Choroid plexus epithelial cell (primary cell): ENCODE measurements around the gene NKTR.

Experiments
- DNase-seq: peaks from one replicate; pipeline ENCODE4 v3.0.0-alpha.2; 2010; ENCODE audit warnings: low read depth
- H3K4me3 ChIP-seq: 2 replicates; pipeline ENCODE4 v1.5.1; 2011; ENCODE audit warnings: low read depth, mild to moderate bottlenecking, control low read depth, low read length, moderate library complexity
- TF ChIP-seq, protein P1 (sequence below): conservative IDR thresholded peaks from 2 replicates; pipeline ENCODE4 v1.5.1; 2011; ENCODE audit warnings: low read depth, mild to moderate bottlenecking, control low read depth, inconsistent platforms, low read length, moderate library complexity

Gene NKTR

GRCh38 chr3:42663581-42664437 is 63.3 kb downstream of the NKTR start:
- TF ChIP-seq, protein P1, sequence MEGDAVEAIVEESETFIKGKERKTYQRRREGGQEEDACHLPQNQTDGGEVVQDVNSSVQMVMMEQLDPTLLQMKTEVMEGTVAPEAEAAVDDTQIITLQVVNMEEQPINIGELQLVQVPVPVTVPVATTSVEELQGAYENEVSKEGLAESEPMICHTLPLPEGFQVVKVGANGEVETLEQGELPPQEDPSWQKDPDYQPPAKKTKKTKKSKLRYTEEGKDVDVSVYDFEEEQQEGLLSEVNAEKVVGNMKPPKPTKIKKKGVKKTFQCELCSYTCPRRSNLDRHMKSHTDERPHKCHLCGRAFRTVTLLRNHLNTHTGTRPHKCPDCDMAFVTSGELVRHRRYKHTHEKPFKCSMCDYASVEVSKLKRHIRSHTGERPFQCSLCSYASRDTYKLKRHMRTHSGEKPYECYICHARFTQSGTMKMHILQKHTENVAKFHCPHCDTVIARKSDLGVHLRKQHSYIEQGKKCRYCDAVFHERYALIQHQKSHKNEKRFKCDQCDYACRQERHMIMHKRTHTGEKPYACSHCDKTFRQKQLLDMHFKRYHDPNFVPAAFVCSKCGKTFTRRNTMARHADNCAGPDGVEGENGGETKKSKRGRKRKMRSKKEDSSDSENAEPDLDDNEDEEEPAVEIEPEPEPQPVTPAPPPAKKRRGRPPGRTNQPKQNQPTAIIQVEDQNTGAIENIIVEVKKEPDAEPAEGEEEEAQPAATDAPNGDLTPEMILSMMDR = no peak
- H3K4me3 ChIP-seq = no peak overlapping the region
- DNase-seq = no peak

GRCh38 chr3:42664438-42664803 is 63.9 kb downstream of the NKTR start:
- DNase-seq = no peak
- H3K4me3 ChIP-seq = no peak overlapping the region
- TF ChIP-seq, protein P1 = no peak

DNA sequence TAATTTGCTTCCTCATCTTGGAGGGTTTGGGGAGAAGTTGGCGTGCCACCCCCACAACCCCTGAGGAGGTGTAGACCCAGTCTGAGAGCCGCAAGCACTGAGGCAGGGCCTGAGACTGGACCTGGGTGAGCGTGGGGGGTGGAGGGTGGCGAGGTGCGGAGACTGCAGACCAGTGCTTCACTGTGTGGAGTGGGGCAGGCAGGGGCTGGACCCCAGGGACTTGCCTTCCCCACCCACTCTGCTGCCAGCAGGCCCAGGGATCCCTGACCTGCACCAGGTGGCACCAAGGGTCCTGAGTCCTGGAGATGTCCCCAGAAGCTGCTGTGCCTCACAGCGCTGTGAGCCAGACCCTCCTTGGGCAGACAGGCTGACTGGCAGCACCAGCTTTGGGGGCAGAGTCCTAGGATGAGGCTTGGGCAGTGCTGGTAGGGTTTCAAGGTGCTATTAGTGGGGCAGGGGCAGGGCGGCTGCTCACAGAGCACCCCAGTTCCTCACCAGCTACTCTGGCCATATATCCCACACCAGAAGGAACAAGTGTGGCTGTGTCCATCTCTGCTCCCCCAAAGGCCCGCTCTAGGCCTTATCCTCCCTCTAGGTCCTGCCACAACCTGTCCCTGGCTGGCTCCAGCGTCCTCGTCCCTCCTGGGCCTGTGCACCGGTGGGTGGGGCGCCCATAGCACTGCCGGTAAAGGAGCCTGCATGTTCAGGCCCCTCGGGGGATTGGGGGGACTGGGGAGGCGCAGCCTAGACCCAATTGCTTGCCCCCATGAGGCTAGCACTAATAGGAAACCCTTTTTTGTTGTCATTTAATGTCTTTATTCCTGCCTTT is 64.8 kb downstream of the NKTR start:
- TF ChIP-seq, protein P1 = no peak
- H3K4me3 ChIP-seq = no peak overlapping the region
- no peak for DNase-seq

DNA sequence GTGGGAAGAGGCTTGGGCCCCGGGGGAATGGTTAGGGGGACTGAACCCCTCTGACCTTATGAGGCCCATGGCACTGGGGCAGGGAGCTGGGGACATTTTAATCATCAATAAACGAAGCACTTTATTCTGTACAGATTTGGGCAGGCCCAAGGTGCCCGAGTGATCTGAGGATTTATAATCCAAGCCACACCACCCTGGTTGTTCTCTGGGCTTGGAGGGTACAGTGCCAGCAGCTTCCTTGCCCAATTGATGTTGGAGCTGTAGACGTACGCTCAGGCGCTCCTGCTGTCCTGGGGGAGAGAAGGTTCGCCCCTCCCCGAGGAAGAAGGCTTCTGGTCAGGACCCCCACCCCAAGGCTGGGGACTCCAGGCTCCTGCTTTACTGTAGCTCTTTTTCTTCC is 65.5 kb downstream of the NKTR start:
- DNase-seq = no peak
- H3K4me3 ChIP-seq = no peak overlapping the region
- TF ChIP-seq, protein P1 = no peak

DNA sequence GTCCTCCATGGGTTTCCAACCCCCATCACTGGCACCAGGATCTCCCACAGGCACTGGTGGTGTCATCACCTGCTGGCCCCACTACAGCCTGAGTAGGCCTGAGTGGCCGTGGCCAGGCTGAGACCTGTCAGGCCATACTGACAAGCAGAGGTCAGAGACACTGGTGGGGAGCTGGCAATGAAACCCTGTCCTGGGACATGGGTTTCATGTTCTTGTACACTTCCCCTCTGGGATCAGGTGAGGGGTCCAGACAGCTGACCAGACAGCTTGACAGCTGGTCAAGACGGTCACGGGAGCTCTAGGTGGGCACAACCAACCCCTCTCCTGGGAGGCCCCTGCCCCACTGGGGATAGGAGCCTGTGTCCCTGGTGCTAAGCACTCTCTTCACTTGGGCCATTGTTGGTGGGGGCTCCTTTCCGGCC is 66.1 kb downstream of the NKTR start:
- TF ChIP-seq, protein P1 = no peak
- H3K4me3 ChIP-seq = no peak overlapping the region
- no peak for DNase-seq

- TF ChIP-seq, protein P1 = no peak
- H3K4me3 ChIP-seq = no peak overlapping the region
- no peak for DNase-seq
Observed at GRCh38 chr3:42667096-42667522, 66.6 kb downstream of the NKTR start.
